ENCODE data around the gene YTHDF1. TPM values are rescaled to one million over a fixed set of nuclear protein-coding genes. Genes with fewer than 3 reads are reported as not detected.
A peak's percentile ranks its signal among the peaks of the same experiment; 100 is the strongest.

The YTHDF1 gene
- total and polyA plus RNA-seq, 2 donors (not counting 1 experiment from before 2014, with no cell fraction given) = 25.3 to 40.5 TPM

- ChIA-PET POLR2A (interaction anchor here (0.5 to 0.6 kb wide), 2 partner anchors 15 to 58 kb away, joined by 4 to 5 read pairs; partner anchors contain the start of gene ARFGAP1), CTCF (interaction anchor here (0.7 to 4.7 kb wide), 2 partner anchors 9 to 66 kb away, joined by 3 to 27 read pairs; no protein-coding TSS in a partner anchor)
- Histone ChIP-seq H3K9me3 (ENCODE audit: control extremely low read depth in 1 of 3, control insufficient read depth in 2 of 3, insufficient read depth in 1 of 3, low read length in 2 of 3) (no peaks in the 10 kb centered on the region), H3K27ac (ENCODE audit: low read length in 2 of 2) (no peak overlapping the region), H3K4me3 (ENCODE audit: control extremely low read depth in 1 of 5, extremely low read depth in 1 of 5, insufficient read depth in 1 of 5, low read depth in 2 of 5, low read length in 4 of 5) (no peak overlapping the region), H2AFZ (ENCODE audit: insufficient read depth, low read depth, low read length, poor library complexity, severe bottlenecking) (no peak overlapping the region), H3K79me2 (ENCODE audit: control insufficient read depth, insufficient read depth, low read length) (peaks cover 67% of the 10 kb centered on the region), H3K36me3 (replicated peaks in 1 of 2; ENCODE audit: control extremely low read depth in 1 of 2, control insufficient read depth in 1 of 2, extremely low read depth in 1 of 2, insufficient read depth in 2 of 2, low read length in 1 of 2) (peaks cover 0 to 38% of the 10 kb centered on the region in 2 experiments), H3K9ac (ENCODE audit: low read length) (no peak overlapping the region), H3K4me1 (ENCODE audit: control insufficient read depth in 2 of 2, insufficient read depth in 2 of 2, low read length in 2 of 2) (peaks cover 16 to 30% of the 10 kb centered on the region in 2 donors), H3K27me3 (replicated peaks in 1 of 4; ENCODE audit: control extremely low read depth in 1 of 4, control insufficient read depth in 3 of 4, insufficient read depth in 4 of 4, low read length in 3 of 4) (no peaks in the 10 kb centered on the region), H4K20me1 (ENCODE audit: control insufficient read depth, insufficient read depth, low read length, poor library complexity, severe bottlenecking) (peaks cover 51% of the 10 kb centered on the region), H3K4me2 (replicated peaks; ENCODE audit: low read depth, low read length, poor library complexity, severe bottlenecking) (peak overlapping the region; percentile 85)
- intact Hi-C loops (cut with micrococcal nuclease) = no loop called here
- Mint-ChIP-seq H3K9me3 (ENCODE audit: insufficient read depth) (no peaks in the 10 kb centered on the region), H3K4me1 (peaks cover 46% of the 10 kb centered on the region), H3K4me3 (peak overlapping the region; percentile 88), H3K27me3 (no peaks in the 10 kb centered on the region), H3K27ac (peak overlapping the region; percentile 86)
- ATAC-seq (ENCODE audit: low read depth) = no peak
- TF ChIP-seq CTCF (IDR thresholded peaks at IDR 0.05) (no peak), EZH2 (IDR thresholded peaks at IDR 0.05; ENCODE audit: borderline replicate concordance, insufficient read depth, low read depth, low read length, poor library complexity, severe bottlenecking) (no peak)
- DNase-seq = no peak
- 71% methylated on average over 5 of the region's 6 CpGs for WGBS (ENCODE audit: insufficient coverage)
Measured at GRCh38 chr20:63214514-63214913, 1.4 kb downstream of the YTHDF1 start.

DNA sequence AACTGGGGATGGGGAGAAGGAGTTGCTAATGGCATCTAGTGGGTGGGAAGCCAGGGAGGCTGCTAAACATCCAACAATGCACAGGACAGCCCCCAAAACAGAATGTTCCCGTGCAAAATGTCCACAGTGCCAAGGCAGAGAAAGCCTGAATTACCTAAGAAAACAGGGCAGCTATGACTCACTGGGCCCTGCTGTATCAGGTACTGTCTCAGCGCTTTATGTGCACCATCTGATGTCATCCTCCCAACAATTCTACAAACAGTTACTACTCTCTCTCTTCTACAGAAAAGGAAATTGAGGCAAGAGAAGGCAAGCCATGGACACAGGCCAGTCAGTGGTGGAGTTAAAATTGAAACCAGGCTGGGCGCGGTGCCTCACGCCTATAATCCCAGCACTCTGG, 3.1 kb downstream of the YTHDF1 start:
- CTCF ChIA-PET = interaction anchor here (4.7 kb wide), 1 partner anchor 11 kb away, joined by 27 read pairs; no protein-coding TSS in a partner anchor
- intact Hi-C loops (cut with micrococcal nuclease) = no loop called here
- Mint-ChIP-seq H3K4me1 (peaks cover 48% of the 10 kb centered on the region), H3K27ac (no peak overlapping the region), H3K4me3 (no peak overlapping the region), H3K27me3 (no peaks in the 10 kb centered on the region), H3K9me3 (ENCODE audit: insufficient read depth) (no peaks in the 10 kb centered on the region)
- Histone ChIP-seq H4K20me1 (ENCODE audit: control insufficient read depth, insufficient read depth, low read length, poor library complexity, severe bottlenecking) (peaks cover 67% of the 10 kb centered on the region), H3K4me3 (ENCODE audit: control extremely low read depth in 1 of 5, extremely low read depth in 1 of 5, insufficient read depth in 1 of 5, low read depth in 2 of 5, low read length in 4 of 5) (no peak overlapping the region), H3K9ac (ENCODE audit: low read length) (no peak overlapping the region), H3K79me2 (ENCODE audit: control insufficient read depth, insufficient read depth, low read length) (peaks cover 83% of the 10 kb centered on the region), H3K36me3 (replicated peaks in 1 of 2; ENCODE audit: control extremely low read depth in 1 of 2, control insufficient read depth in 1 of 2, extremely low read depth in 1 of 2, insufficient read depth in 2 of 2, low read length in 1 of 2) (peaks cover 0 to 48% of the 10 kb centered on the region in 2 experiments), H3K4me2 (replicated peaks; ENCODE audit: low read depth, low read length, poor library complexity, severe bottlenecking) (no peak overlapping the region), H2AFZ (ENCODE audit: insufficient read depth, low read depth, low read length, poor library complexity, severe bottlenecking) (no peak overlapping the region), H3K27me3 (replicated peaks in 1 of 4; ENCODE audit: control extremely low read depth in 1 of 4, control insufficient read depth in 3 of 4, insufficient read depth in 4 of 4, low read length in 3 of 4) (no peaks in the 10 kb centered on the region), H3K27ac (ENCODE audit: low read length in 2 of 2) (no peak overlapping the region), H3K9me3 (ENCODE audit: control extremely low read depth in 1 of 3, control insufficient read depth in 2 of 3, insufficient read depth in 1 of 3, low read length in 2 of 3) (no peaks in the 10 kb centered on the region), H3K4me1 (ENCODE audit: control insufficient read depth in 2 of 2, insufficient read depth in 2 of 2, low read length in 2 of 2) (peaks cover 16 to 30% of the 10 kb centered on the region in 2 donors)
- no peak for TF ChIP-seq EZH2 (IDR thresholded peaks at IDR 0.05; ENCODE audit: borderline replicate concordance, insufficient read depth, low read depth, low read length, poor library complexity, severe bottlenecking)
- TF ChIP-seq CTCF (IDR thresholded peaks at IDR 0.05) = no peak
- 90% methylated on average over 2 of the region's 5 CpGs for WGBS (ENCODE audit: insufficient coverage)
- ATAC-seq (ENCODE audit: low read depth) = no peak
- POLR2A ChIA-PET = no interaction called here
- no peak for DNase-seq
